ENCODE data around the gene PPM1H.

- TF ChIP-seq CTCF (IDR thresholded peaks at IDR 0.05 in 4 of 5, conservative IDR thresholded peaks at IDR 0.05 in 1 of 5) (no peak), POLR2A (IDR thresholded peaks at IDR 0.05) (no peak)
Measured at GRCh38 chr12:62618319-62618718, 316.6 kb downstream of the PPM1H start.

Data from gastrocnemius medialis (tissue), 4 donors.